ENCODE data around the gene SCYGR3.

DNA sequence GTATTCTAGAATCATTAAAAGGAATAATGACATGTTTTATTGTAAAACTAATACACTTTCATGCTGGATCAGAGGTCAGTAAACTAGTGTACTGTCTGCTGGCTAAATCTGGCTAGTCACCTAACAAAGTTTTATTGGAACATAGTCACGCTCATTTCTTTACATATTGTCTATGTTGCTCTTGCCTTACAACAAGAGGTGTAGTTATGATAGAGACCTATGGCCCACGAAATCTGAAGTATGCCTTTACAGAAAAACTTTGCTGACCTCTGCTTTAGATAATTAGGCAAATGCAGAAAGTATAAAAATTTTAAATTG is 45.8 kb downstream of the SCYGR3 start:
- TF ChIP-seq, protein P1, sequence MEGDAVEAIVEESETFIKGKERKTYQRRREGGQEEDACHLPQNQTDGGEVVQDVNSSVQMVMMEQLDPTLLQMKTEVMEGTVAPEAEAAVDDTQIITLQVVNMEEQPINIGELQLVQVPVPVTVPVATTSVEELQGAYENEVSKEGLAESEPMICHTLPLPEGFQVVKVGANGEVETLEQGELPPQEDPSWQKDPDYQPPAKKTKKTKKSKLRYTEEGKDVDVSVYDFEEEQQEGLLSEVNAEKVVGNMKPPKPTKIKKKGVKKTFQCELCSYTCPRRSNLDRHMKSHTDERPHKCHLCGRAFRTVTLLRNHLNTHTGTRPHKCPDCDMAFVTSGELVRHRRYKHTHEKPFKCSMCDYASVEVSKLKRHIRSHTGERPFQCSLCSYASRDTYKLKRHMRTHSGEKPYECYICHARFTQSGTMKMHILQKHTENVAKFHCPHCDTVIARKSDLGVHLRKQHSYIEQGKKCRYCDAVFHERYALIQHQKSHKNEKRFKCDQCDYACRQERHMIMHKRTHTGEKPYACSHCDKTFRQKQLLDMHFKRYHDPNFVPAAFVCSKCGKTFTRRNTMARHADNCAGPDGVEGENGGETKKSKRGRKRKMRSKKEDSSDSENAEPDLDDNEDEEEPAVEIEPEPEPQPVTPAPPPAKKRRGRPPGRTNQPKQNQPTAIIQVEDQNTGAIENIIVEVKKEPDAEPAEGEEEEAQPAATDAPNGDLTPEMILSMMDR (IDR thresholded peaks at IDR 0.05), result no peak
- no peak for TF ChIP-seq POLR2A (IDR thresholded peaks at IDR 0.05)

Measured in Peyer's patch (tissue), 4 donors.